Measurements from ENCODE around the gene DGKI.

- TF ChIP-seq CTCF (IDR thresholded peaks at IDR 0.05) (no peak), POLR2A (IDR thresholded peaks at IDR 0.05) (no peak)
Observed at GRCh38 chr7:137439829-137440825, 406.6 kb downstream of the DGKI start.
